NCI-H510A treated with DMSO at 0.1 percent for 48 hours (cell line): Measurements from ENCODE around the gene LYPD1.
"Not testable (repeated sequence)": the region's sequence is repeated elsewhere in the genome, so short reads cannot be mapped to it uniquely, and the experiment has no call there.

Experiments
- DNase-seq: peaks from one replicate; lab custom pipeline; 2025; lab: John Stamatoyannopoulos, UW

Gene LYPD1, protein sequence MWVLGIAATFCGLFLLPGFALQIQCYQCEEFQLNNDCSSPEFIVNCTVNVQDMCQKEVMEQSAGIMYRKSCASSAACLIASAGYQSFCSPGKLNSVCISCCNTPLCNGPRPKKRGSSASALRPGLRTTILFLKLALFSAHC

DNA sequence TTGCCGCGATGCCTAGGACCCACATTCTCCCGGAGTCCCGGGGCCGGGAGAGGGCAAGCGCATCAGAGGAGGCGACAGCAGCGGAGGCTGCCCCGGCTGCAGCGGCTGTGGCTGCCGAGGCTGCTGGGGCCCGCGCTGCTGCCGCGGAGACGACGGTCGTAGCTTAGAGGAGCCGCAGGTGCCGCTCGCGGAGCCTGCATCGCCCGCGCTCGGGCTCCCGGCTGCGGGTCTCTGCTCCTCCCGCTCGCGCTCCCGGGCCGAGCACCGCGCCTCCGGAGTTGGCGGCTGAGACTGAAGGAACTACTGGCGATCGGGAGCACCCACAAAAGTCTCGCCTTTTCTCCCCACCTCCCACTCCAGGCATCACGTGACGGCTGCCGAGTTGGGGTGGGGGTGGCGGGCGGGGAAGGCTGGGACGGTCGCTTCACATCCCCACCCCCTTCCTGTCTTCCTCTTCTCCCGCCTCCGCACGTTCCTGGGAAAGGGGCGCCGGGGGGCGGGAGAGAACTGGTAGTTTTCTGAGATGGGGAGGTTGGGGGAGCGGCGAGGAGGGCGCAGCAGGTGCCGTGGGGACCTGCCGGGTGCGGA, at the start of gene LYPD1:
Gene LYPD1, minus strand, starts transcription at position 298 of the 588 bp plus-strand sequence. Its CDS starts 273 bp downstream, at position 25.
- DNase-seq, result peak; percentile 64

DNA sequence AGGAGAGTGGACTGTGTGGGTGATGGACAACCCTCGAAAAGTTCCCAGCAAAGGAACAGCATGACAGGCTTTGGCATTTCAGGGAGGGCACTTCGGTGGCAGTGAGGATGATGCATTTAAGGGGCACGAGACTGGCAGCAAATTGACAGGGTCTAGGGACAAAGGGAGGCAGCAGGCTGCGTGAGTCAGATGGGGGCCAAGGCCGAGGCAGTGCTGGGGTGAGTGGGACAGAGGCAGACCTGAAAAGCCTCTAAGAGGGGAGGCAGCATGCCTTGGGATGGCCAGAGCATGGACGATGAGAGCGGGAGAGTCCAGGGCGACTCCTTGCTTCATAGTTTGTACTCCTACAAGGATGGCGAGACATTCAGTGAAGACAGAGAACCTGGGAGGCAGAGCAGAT, 49.5 kb upstream of the LYPD1 start:
- no peak for DNase-seq

DNA sequence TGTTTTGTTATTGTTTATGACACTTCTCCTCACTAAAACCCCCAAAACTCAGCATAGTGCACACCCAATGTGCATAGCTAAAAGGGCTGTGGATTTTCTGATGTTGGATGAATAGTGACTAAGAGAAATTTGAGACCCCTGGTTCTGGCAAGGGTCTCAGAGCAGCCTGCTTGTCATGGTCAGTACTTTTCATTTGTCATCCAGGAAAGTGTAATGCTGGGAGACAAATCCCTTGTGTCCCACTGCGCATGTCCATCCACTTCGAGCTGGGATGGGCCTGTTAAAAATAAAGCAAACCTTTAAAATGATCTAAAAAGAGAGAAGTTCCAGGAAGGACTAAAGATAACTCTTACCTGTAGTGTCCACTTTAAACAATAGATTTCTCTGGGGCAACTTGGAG, 46.9 kb upstream of the LYPD1 start:
- no peak for DNase-seq

DNA sequence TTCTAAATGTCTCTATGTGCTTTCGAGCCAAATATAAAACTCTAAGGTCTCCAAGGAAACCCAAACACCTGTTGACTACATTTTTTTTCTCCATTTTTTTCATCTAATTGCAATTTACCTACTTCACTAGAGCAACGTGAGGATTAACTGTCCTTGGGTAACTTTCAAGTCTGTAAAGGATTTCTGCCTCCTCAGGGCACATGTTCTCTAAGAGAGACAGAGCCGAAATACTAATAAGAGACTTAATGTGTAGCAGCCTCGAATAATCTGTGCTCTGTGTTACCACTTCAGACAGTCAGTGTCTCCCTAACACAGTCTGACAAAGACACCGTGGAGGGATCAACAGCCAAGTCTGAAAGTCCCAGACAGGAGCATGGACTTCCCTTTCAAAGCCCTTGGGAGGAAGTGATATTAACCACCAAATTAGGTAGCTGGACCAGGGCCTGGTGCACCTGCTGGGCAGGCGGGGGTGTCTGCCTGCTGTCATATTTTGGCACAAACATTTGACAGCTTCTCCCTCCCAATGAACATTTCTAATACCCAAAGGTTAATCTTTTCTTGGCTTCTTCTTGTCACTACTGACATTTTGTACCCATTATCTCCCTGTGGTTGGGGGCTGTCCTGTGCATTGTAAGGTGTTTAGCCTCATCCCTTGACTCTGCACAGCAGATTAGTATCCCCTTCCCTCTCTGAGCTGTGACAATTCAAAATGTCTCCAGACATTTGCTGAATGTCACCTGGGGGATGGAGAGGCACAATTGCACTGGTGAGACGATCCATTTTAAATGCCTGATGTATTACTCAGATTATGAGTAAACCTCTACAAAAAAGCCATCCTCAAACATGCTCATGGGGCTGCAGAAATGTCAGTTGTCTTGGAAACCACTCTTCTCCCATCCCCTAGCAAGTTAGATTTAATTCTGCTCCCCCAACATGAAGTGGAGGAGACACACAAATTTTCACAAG, 45.7 kb upstream of the LYPD1 start:
- no peak for DNase-seq

DNA sequence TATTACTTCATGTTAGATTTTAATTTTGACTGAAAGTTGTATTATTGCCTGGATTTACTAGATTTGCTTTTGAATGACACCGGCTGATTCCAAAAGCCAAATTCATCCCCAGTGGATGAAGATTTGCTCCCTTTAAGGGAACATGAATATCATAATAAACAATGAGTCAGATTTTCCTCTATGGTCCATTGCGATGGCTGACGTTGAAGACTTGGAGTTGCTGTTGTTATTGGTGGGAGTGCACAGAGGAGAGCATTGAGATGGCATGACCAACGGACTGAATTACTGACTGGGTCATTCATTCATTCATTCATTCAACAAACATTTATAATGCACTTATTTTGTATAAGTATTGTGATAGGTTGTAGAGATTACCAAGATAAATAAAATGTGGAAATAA, 33.4 kb upstream of the LYPD1 start:
- no peak for DNase-seq

DNA sequence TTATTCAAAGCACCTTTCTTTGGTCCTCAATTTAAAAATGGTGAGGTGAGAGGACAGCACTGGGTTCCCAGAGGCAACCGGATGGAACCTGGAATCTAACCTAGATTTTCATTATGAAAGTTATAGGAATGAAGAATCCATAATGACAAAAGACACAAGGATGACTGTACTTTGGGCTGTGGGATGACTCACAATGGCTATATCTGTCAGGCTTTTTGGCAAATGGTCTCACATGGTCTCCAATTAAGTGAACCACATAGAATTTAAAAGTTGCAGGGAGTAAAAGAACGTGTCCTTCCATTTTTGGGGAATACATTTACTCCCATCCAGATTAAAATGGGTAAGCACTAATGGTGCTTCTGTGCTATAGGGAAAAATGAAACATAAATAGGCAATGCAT, 31.8 kb upstream of the LYPD1 start:
- DNase-seq, result no peak

DNA sequence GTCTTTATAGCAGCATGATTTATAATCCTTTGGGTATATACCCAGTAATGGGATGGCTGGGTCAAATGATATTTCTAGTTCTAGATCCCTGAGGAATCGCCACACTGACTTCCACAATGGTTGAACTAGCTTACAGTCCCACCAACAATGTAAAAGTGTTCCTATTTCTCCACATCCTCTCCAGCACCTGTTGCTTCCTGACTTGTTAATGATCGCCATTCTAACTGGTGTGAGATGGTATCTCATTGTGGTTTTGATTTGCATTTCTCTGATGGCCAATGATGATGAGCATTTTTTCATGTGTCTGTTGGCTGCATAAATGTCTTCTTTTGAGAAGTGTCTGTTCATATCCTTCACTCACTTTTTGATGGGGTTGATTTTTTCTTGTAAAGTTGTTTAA, 29.8 kb upstream of the LYPD1 start:
- not testable (repeated sequence) for DNase-seq

DNA sequence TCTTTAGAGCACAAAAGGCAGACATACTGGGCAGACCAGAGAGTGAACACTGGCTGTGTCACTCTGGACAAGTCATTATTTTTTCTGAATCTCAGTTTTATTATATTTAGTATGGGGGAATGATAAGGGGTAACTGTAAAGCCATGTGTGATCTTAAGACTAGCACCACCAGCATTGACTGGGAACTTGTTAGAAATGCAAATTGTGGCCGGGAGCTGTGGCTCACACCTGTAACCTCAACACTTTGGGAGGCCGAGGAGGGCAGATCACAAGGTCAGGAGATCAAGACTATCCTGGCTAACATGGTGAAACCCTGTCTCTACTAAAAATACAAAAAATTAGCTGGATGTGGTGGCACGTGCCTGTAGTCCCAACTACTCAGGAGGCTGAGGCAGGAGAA, 28.3 kb upstream of the LYPD1 start:
- DNase-seq, result not testable (repeated sequence)

DNA sequence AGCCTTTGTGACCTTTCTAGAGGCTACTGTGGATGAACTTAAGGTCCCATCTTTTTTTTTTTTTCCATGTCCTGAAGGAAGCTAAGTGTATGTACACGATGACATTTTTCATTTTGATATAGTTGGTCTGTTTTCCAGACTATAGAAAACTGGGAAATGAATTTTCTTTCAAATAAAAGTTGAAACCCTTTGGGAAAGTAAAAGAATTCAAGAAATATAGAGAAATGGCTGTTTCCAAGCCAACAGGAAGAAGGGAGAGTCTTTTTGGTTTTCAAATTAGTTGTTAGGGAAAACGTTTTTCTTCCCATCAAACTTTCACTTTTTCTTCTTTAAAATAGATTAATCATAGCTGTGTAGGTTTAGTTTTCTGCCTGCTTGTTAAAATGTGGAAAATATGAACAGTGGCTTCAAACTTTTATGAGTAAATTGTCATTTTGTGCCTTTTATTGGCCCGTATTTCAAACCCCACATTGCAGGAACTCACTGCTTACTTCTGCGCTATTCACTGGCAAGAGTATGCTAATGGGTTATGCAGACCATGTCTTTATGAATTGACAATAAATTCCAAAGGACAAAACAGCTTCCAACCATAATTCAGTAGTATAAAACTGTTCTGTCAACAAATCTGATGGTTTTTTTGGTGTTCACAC, 27.7 kb upstream of the LYPD1 start:
- no peak for DNase-seq

DNA sequence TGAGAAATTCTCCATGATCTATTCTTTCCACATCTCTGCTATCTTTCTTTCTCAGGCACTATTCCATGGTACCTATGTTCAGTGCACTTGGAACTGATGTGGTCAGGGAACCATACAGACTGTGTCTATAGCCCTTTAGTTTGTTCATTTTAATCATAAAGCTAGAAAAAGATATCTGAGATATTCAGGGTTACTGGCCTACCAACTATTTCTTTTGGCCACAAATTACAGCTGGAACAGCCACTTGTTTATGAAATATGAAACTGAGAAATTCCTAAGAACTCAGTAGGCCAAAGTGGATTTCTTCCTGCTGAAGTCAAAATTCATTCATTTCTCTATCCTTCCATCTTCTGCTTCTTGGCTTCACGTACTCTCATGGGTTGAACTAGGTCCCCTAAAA, 22.8 kb upstream of the LYPD1 start:
- no peak for DNase-seq

DNA sequence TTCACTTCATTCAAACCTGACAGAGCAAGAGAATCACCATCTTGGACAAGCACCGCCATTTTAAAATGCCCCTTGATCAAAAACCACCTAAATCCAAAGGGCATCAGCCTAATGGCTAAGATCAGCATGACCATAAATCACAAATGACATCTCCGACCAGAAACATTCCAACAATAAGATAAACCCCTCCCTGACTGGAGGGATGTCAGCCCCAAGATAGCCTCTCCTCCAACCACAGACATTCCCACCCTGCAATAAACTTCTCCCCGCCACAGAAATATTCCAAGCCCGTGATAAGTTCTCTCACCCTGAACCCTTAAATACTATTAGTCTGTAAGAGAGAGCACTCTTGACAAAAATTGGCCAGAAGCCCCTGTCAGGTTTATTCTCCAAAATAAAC, 21.6 kb upstream of the LYPD1 start:
- no peak for DNase-seq

DNA sequence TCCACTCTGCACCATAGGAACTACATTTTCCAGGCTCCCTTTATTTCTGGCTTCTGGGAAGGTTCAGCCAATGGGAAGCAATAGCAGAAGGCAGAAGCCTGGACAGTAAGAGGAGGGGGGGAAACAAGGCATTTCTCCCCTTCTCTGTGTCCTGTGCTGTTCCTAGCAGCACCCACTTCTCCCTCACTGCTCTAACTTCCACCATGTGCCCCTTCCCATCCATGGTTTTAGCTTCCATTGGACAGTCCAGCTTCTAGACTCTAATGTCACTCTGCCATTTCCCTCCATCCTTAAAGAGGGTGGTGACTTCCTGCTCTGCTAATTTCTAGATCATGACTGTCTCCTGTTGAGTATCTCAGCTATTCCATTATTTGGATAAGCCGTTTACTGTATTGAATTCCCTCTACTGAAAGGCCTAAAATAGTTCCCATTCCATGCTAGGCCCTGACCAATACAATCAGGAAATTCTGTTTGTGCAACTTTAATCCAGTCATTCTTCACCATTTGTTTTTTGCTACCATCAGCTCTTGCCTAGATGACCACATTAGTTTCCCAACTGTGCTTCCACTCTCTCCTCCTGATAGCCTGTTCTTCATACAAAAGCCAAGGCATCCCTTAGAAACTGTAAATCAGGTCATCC, 20.8 kb upstream of the LYPD1 start:
- no peak for DNase-seq

DNA sequence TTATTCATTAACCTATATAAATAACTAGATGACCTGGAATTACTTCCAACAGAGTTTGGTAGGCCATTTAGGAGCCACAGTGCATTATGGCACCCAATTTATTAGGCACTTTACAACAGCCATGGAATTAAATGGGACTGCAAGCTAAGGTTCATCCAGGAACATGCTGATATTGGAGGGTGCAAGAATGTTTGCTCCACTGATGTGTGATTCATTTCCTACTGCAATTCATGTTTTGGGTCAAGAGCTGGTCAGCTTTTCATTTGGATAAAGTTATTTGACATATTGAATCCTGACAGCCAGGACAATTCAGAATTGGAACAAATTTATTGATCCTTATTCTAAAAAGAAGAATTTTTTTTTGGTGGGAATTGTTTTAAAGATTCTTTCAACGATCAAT, 11.8 kb upstream of the LYPD1 start:
- no peak for DNase-seq

DNA sequence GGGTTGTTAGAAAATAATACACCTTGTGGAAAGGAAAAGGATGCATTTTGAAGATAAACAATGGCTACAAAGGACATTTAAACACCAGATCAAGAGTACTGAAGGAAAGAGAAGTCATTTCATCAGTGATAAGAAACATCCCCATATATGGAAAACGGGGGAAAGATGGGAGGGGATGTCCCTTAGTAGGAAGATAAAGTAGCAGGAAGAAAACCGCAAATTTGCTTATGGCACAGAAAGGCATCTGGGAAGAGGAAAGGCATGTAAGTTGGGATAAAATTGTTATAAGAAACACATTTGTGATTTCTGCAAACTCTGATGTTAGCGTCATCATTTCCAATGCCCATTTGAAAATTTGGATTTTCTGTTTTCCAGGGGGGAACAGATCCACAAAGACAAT, 10.5 kb upstream of the LYPD1 start:
- no peak for DNase-seq

DNA sequence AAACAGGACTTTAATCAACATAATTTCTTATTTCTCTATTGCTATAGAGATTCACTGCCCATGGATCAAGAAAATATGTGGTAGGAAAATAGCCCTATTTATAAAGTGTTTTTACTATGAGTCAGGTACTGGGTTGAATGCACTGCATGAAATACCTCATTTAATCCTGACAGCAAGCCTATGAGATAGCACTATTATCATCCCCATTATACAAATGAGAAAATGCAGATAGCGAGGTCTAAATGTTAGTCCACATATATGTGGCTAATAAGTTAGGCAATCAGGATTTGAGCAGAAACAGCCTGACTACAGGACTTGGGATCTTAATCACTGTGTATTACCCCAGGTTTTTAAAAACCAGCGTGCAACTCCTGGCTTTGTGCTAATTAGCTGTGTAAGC, 8.5 kb upstream of the LYPD1 start:
- no peak for DNase-seq

DNA sequence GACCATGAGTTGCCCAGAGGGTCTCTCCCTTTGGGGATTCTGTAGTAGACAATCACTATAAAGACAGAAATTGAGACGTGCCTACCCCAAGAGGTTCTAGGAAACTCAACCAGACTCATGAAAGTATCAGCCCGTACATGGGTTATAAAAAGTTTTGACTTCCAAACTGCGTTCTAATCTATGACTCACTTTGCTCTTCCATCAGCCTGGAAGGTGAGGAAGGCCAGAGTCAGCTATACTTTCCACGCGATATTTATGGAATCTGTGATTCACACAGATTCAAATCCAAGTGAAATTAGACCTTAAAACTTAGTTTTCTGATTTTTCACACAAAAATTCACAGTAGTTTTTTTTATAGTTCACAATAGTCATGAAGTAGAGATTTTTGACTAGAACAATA, 7.7 kb upstream of the LYPD1 start:
- no peak for DNase-seq

DNA sequence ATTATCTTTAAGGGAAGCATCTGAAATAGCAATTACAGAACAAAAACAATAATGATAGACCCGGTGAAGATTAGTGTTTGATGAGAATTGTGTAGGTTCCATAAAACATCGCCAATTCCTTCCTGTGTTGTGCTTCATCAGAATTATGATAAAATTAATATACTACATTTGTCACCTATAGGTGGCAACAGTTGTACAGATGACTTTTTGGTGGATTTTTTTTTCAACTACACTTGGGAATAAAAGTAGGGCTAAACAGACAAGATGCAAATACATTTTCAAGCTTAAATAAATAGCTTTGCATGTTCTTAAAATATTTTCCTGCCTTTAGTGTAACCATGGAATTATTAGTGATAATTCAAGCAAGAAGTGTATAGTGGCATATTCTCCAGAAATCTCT, 7.0 kb upstream of the LYPD1 start:
- DNase-seq, result no peak

DNA sequence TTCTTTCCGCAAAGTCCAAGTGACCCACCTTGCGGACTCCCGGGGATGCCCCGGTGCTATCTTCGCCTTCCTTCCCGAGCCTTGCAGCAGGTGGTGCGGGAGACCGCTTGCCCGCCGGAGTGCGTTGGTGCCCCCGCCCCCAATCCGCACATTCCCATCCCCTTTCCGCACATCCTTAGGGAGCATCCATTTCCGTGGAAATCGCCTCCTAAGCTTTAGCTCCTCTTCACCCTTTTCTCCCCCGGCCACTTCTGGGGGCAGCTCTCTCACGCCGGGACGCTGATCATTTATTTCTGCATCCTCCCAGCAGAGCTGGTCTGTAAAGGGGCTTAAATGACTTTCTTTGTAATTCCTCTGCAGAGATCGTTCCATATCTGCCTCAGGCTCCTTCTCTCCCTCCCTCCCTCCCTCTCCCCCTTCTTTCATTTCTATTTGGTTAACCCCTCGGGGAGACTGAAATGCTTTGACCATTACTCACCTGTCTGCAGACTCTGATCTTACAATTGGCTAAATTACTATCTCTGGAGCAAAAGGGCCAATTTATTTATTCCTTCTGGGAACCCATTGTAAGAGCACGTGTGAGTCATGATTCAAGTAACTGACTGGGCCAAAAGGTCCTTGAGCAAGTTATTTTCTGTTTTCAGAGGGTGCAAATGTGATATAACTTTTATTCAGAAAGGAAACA, 1.3 kb upstream of the LYPD1 start:
- DNase-seq, result no peak

DNA sequence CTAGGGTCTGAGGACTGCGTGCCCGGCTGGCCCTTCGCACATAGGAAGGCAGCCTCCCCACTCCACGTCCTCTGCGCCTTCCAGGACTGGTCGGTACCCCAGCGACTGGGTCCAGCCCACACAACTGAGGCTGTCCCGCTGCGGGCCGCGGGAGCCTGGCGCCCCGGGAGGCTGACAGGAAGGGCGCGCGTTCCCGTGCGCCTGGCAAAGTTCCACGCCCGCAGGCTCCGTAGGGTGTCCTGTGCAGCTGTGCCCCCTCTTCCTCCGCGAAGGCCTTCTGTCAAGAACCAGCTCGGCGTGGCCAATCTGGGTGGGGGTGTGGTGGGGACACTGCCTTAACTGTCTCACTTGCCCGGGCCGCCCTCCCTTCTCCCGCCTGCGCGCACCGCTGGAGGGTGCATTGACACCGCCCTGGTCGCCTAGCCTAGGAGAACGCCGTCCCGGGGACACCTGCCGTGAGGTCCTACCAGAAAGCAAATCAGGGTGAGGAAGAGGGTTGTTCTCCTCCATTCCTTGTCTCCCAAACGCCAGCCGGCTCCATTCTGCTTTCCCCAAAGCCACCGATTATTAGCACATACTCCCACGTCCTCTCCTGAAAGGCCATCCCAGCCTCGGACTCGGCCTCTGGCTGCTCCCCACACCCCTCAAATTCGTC, 618 bp upstream of the LYPD1 start:
- peak; percentile 55 for DNase-seq

DNA sequence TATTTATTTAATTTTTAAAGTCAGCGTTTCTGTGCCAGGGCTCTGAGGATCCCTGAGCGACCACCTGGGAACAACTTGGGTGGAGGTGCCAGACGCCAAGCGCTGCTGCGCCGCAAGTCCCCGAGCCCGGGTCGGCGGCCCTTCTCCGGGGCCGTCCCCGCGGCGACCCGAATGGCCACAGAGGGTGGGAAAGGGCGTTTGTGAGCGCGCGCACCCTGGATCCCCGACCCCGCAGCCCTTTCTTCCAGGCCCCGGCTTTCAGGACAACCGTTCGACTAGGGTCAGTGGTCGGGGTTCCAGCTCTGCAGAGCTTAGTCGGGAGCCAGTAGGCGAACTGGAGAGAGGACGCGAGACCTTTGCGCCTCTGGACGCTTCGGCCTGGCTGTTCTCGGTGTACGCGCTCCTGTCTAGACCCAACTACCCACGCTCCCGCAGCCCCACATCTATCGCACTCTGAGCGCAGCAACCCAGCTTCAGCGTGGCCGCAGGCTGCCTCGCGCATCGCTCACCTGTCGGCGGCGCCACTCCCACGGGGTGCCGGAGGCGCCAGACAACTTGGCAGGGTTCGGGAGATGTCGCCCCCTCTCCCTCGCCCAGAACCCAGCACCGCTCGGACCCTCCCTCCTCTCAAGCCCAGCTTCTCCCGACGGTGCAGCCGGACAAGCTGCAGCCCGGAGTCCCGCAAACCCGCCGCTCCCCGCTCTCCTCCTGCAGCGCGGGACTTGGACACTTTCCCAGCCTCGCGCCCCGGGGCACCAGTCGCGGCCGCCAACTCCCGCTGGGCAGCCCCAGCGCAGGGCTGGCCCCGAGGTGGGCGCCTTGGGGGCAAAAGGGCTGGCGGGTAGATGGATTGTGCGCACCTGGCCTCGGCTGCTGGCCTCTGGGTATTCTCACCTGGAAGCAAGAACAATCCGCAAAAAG, 758 bp downstream of the LYPD1 start:
- peak; percentile 56 for DNase-seq
